Measurements from ENCODE around the gene ADCY5.

GRCh38 chr3:123336441-123336851 is 112.4 kb downstream of the ADCY5 start:
- TF ChIP-seq CTCF (conservative IDR thresholded peaks at IDR 0.05): no peak
- peak; percentile 14; the same call in 1 of the 2 replicates for TF ChIP-seq ZFX (IDR thresholded peaks at IDR 0.05)
